Vagina (tissue), 2 donors: ENCODE data around the gene FMN2. TPM values are rescaled to one million over a fixed set of nuclear protein-coding genes. Genes with fewer than 3 reads are reported as not detected.

Experiments
- DNase-seq, 2 donors: peaks; one replicate each; pipeline ENCODE4 v3.0.0-alpha.2; 2017; ENCODE audit errors: extremely low spot score in 2 of 2
- H3K27ac ChIP-seq: fragments of 200-600 bp; sonication (generic); one replicate; pipeline ENCODE4 v1.5.1; 2019
- H3K27me3 ChIP-seq: fragments of 200-600 bp; sonication (generic); one replicate; pipeline ENCODE4 v1.5.1; 2019
- H3K36me3 ChIP-seq, 2 donors: fragments of 200-600 bp; sonication (generic); one replicate each; pipeline ENCODE4 v1.5.1; 2017 to 2019
- H3K4me1 ChIP-seq: fragments of 200-600 bp; sonication (generic); one replicate; pipeline ENCODE4 v1.5.1; 2019
- H3K4me3 ChIP-seq, 2 donors: fragments of 200-600 bp; sonication (generic); 1 replicate in 1 of 2; 2 replicates in 1 of 2; pipeline ENCODE4 v1.5.1; 2016 to 2019
- H3K9me3 ChIP-seq: fragments of 200-600 bp; sonication (generic); one replicate; pipeline ENCODE4 v1.5.1; 2019
- POLR2A ChIP-seq, 2 donors: fragments of 450-650 bp; IDR thresholded peaks; one replicate each; pipeline ENCODE4 v1.6.1; 2017; ENCODE audit warnings: antibody characterized with exemption in 2 of 2, mild to moderate bottlenecking in 2 of 2, moderate library complexity in 2 of 2
- POLR2AphosphoS5 ChIP-seq, 2 donors: sonication (generic); formaldehyde crosslinking; IDR thresholded peaks; one replicate each; pipeline ENCODE4 v1.9.0; 2017; ENCODE audit warnings: antibody characterized with exemption in 2 of 2, mild to moderate bottlenecking in 2 of 2, low read depth in 1 of 2; ENCODE audit not compliant: insufficient read depth in 1 of 2
- intact Hi-C: fragments of 100-400 bp; cut with DNase I; formaldehyde crosslinking; loops from one replicate; pipeline ENCODE4 v1.15.1; 2023
- total RNA-seq: library from RNA; depleted of rRNA; stranded (reverse); fragments of >200 nt; gene quantifications from one replicate; pipeline ENCODE4 v1.2.3, GENCODE V29; 2016
- TF ChIP-seq, protein P1 (sequence below), 3 experiments: fragments of 450-650 bp in 2 of 3; fragments of 200-600 bp in 1 of 3; sonication (generic) in 1 of 3; IDR thresholded peaks; one replicate each; pipeline ENCODE4 v1.5.1; 2017 to 2019; ENCODE audit warnings: antibody characterized with exemption in 3 of 3, mild to moderate bottlenecking in 2 of 3, moderate library complexity in 2 of 3

Gene FMN2
- total RNA-seq, 1 donor from 2014 or later, result not detected

DNA sequence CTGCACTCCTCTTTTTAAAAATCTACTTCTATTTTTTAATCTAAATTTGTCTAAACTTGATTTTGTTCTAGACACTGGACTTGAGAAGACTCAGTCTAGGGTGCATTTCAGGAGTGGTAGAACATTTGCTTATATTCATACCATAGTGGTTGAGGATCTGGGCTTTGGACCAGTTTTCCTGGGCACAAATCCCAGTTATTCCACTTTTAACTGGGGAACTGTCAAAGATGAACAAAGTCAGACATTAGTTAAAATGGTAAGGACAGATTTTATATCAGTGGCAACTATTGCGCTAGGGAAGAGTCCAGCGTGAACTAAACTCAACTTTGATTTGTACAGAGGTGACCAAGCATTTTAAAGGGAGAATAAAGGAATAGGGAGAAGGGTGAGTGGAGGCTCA lies 102.4 kb downstream of the FMN2 start:
- no peak for DNase-seq
- H3K36me3 ChIP-seq, result no peaks in the 10 kb centered on the region
- TF ChIP-seq POLR2A (IDR thresholded peaks at IDR 0.05) (no peak), POLR2AphosphoS5 (IDR thresholded peaks at IDR 0.05; ENCODE audit: insufficient read depth in 1 of 2, low read depth in 1 of 2) (no peak)
- TF ChIP-seq, protein P1, sequence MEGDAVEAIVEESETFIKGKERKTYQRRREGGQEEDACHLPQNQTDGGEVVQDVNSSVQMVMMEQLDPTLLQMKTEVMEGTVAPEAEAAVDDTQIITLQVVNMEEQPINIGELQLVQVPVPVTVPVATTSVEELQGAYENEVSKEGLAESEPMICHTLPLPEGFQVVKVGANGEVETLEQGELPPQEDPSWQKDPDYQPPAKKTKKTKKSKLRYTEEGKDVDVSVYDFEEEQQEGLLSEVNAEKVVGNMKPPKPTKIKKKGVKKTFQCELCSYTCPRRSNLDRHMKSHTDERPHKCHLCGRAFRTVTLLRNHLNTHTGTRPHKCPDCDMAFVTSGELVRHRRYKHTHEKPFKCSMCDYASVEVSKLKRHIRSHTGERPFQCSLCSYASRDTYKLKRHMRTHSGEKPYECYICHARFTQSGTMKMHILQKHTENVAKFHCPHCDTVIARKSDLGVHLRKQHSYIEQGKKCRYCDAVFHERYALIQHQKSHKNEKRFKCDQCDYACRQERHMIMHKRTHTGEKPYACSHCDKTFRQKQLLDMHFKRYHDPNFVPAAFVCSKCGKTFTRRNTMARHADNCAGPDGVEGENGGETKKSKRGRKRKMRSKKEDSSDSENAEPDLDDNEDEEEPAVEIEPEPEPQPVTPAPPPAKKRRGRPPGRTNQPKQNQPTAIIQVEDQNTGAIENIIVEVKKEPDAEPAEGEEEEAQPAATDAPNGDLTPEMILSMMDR (IDR thresholded peaks at IDR 0.05), result no peak
- no peak overlapping the region for H3K4me3 ChIP-seq
- no peak overlapping the region for H3K27ac ChIP-seq
- no peaks in the 10 kb centered on the region for H3K4me1 ChIP-seq
- no peaks in the 10 kb centered on the region for H3K27me3 ChIP-seq
- intact Hi-C loops, result no loop called here
- no peaks in the 10 kb centered on the region for H3K9me3 ChIP-seq

DNA sequence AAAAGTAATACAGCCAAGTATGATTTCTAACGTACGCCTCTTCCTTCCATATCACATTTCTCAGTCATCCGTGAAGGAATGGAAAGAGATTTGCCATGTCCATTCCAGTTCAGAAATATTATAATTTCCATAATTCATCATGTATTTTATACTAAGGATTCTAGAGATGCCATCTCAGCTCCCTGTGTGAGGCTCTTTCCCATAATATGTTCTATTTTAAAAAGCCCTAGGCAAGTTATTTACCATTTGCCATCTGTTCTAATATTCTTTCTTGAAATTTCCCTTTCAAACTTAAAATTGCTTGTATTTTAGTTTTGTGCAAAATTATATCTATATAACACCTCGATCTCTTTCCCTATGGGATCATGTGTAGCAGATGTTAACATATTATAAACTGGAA lies 106.7 kb downstream of the FMN2 start:
- Histone ChIP-seq H3K27ac (no peak overlapping the region), H3K4me3 (no peak overlapping the region), H3K9me3 (peaks cover 5% of the 10 kb centered on the region), H3K27me3 (no peaks in the 10 kb centered on the region), H3K36me3 (no peaks in the 10 kb centered on the region), H3K4me1 (no peaks in the 10 kb centered on the region)
- TF ChIP-seq POLR2A (IDR thresholded peaks at IDR 0.05) (no peak), POLR2AphosphoS5 (IDR thresholded peaks at IDR 0.05; ENCODE audit: insufficient read depth in 1 of 2, low read depth in 1 of 2) (no peak)
- TF ChIP-seq, protein P1 (IDR thresholded peaks at IDR 0.05), result no peak
- intact Hi-C loops, result no loop called here
- DNase-seq, result no peak

DNA sequence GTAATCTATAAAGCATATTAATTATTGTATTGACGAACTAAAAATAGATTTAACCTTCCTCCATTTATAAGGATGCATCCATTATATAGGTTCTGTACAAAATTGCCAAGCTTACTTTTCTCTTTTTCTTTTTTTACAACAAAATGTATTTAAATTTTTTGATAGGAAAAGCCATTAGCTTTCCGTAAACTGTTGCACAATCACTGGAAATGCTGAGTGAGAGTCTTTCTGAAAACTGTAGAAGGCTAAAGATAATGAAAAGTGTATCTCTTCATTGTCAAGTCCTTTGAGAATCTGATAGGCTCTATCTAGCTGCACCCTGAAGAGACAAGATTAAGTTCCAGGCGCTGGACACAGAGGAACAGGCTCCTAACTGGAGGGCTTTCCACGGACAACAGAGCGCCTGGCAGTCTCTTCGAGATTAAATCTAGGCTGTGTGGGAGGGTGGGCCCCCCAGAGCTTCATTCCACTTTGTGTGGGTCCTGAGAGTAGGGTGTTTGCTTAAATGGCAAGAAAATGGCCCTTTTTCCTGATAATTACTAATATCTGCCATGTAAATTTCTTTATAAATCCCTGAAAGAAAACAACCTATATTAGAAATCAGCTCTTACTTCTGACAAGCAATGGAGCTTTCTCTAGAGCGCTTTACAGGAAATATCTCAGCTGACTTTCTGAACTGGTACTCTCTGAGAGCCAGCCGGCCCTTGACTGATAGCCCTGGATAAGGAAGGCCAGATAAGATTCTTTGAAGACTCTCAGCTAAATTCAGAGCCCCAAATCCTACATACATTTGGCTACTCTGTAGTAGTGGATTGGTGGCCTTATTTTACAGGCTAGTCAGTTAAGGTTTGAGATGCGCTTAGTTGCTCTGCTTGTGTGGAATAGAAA lies 108.3 kb downstream of the FMN2 start:
- Histone ChIP-seq H3K27ac (no peak overlapping the region), H3K9me3 (peaks cover 5% of the 10 kb centered on the region), H3K4me1 (no peaks in the 10 kb centered on the region), H3K4me3 (no peak overlapping the region), H3K27me3 (no peaks in the 10 kb centered on the region), H3K36me3 (no peaks in the 10 kb centered on the region)
- intact Hi-C loops, result no loop called here
- no peak for DNase-seq
- TF ChIP-seq POLR2AphosphoS5 (IDR thresholded peaks at IDR 0.05; ENCODE audit: insufficient read depth in 1 of 2, low read depth in 1 of 2) (no peak), POLR2A (IDR thresholded peaks at IDR 0.05) (no peak)
- TF ChIP-seq, protein P1 (IDR thresholded peaks at IDR 0.05), result no peak

DNA sequence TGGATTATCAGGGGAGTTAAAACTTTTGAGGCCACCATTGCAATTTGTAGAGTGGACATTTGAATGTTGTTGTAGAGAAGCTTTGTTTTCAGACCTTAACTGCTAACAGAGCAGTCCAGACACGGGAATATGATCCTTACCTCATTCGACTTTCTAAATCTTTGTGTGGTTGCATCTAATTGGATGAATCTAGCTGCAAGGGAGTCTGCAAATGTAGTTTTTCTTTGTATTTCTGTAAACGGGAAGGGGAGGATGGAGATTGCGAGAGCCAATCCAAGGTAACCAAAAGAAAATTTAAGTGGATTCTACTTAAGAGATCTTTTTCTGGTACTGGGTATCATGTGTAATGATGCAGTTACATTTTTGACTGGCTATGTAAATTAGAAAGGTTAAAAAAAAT lies 110.2 kb downstream of the FMN2 start:
- peaks cover 5% of the 10 kb centered on the region for H3K9me3 ChIP-seq
- no peak overlapping the region for H3K4me3 ChIP-seq
- intact Hi-C loops, result no loop called here
- TF ChIP-seq POLR2AphosphoS5 (IDR thresholded peaks at IDR 0.05; ENCODE audit: insufficient read depth in 1 of 2, low read depth in 1 of 2) (no peak), POLR2A (IDR thresholded peaks at IDR 0.05) (no peak)
- TF ChIP-seq, protein P1 (IDR thresholded peaks at IDR 0.05), result no peak
- H3K27me3 ChIP-seq, result no peaks in the 10 kb centered on the region
- no peaks in the 10 kb centered on the region for H3K4me1 ChIP-seq
- no peaks in the 10 kb centered on the region for H3K36me3 ChIP-seq
- no peak overlapping the region for H3K27ac ChIP-seq
- DNase-seq, result no peak

DNA sequence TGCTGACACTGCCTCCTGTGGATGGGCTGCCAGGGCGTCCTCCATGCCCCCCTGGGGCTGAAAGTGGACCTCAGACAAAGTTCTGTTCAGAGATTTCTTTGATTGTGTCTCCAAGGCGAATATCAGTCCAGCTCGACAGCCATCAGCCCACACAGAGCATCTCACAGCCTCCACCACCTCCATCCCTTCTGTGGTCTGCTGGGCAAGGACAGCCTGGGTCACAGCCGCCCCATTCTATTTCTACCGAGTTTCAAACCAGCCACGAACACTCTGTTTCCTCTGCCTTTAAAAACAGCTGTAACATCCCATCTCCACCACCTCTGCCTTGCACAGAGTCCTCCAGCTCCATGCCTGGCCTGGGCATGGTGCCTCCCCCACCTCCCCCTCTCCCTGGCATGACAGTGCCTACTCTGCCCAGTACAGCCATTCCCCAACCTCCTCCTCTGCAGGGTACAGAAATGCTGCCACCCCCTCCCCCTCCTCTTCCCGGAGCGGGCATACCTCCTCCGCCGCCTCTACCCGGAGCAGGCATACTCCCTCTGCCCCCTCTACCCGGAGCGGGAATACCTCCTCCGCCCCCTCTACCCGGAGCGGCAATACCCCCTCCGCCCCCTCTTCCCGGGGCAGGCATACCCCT lies 115.5 kb downstream of the FMN2 start:
- no peak for DNase-seq
- Histone ChIP-seq H3K4me3 (no peak overlapping the region), H3K27ac (no peak overlapping the region), H3K9me3 (no peaks in the 10 kb centered on the region), H3K36me3 (no peaks in the 10 kb centered on the region), H3K27me3 (no peaks in the 10 kb centered on the region), H3K4me1 (no peaks in the 10 kb centered on the region)
- TF ChIP-seq POLR2AphosphoS5 (IDR thresholded peaks at IDR 0.05; ENCODE audit: insufficient read depth in 1 of 2, low read depth in 1 of 2) (no peak), POLR2A (IDR thresholded peaks at IDR 0.05) (no peak)
- TF ChIP-seq, protein P1 (IDR thresholded peaks at IDR 0.05), result no peak
- intact Hi-C loops, result no loop called here
